OCI-LY7 (cell line): ENCODE measurements around the gene KIZ. TPM values are rescaled to one million over a fixed set of nuclear protein-coding genes. Genes with fewer than 3 reads are reported as not detected.

ENCODE experiments used
- BruUV-seq: library from RNA; stranded (reverse); fragments of 400-500 nt; replicated peaks from 2 replicates; lab custom pipeline; 2021; lab: Mats Ljungman, UMichigan
- CTCF ChIA-PET: fragments of 300-600 bp; sonication (Branson Sonifier 250); formaldehyde crosslinking; loops from one replicate; lab custom pipeline; 2022; ENCODE audit warnings: antibody characterized with exemption; ENCODE audit not compliant: unreplicated experiment; lab: Charles Lee
- POLR2A ChIA-PET: fragments of 300-600 bp; sonication (Branson Sonifier 250); formaldehyde crosslinking; loops from one replicate; lab custom pipeline; 2022; ENCODE audit warnings: antibody characterized with exemption; lab: Charles Lee
- DNase-seq: peaks from one replicate; pipeline ENCODE4 v3.0.0-alpha.2; 2015; ENCODE audit warnings: low spot score
- H2AFZ ChIP-seq: fragments of 200-600 bp; sonication (generic), shearing (Covaris generic); 2 replicates; pipeline ENCODE4 v1.6.1; 2014; ENCODE audit warnings: mild to moderate bottlenecking, antibody characterized with exemption, low read length, moderate library complexity
- H3K27ac ChIP-seq: fragments of 200-600 bp; sonication (generic); 2 replicates; pipeline ENCODE4 v1.5.1; 2014; ENCODE audit warnings: mixed run types, low read depth, mild to moderate bottlenecking, moderate library complexity, low read length, inconsistent platforms; ENCODE audit not compliant: poor library complexity, severe bottlenecking
- H3K36me3 ChIP-seq: fragments of 200-600 bp; sonication (generic); 2 replicates; pipeline ENCODE4 v1.6.1; 2014; ENCODE audit warnings: mild to moderate bottlenecking, antibody characterized with exemption, low read length, moderate library complexity, mixed read lengths; ENCODE audit not compliant: insufficient read depth
- H3K4me1 ChIP-seq: fragments of 200-600 bp; sonication (generic); 2 replicates; pipeline ENCODE4 v1.5.1; 2014; ENCODE audit warnings: mild to moderate bottlenecking, low read length; ENCODE audit not compliant: insufficient read depth, poor library complexity, severe bottlenecking
- H3K4me2 ChIP-seq: fragments of 200-600 bp; sonication (generic); 2 replicates; pipeline ENCODE4 v1.6.1; 2014; ENCODE audit warnings: mild to moderate bottlenecking, low read length
- H3K4me3 ChIP-seq: fragments of 200-600 bp; sonication (generic); 2 replicates; pipeline ENCODE4 v1.5.1; 2014; ENCODE audit warnings: mild to moderate bottlenecking, low read depth, low read length; ENCODE audit not compliant: poor library complexity, severe bottlenecking
- H3K79me2 ChIP-seq: fragments of 200-600 bp; sonication (generic); 2 replicates; pipeline ENCODE4 v1.6.1; 2016; ENCODE audit warnings: low read depth, mild to moderate bottlenecking, low read length, moderate library complexity, mixed read lengths; ENCODE audit not compliant: insufficient read depth
- H3K9me2 ChIP-seq: fragments of 200-600 bp; sonication (generic); 2 replicates; pipeline ENCODE4 v1.6.1; 2016; ENCODE audit warnings: mild to moderate bottlenecking, low read length, mixed read lengths; ENCODE audit not compliant: insufficient read depth
- H3K9me3 ChIP-seq: fragments of 200-600 bp; sonication (generic); 2 replicates; pipeline ENCODE4 v1.6.1; 2014; ENCODE audit warnings: mild to moderate bottlenecking, mixed run types, low read length, mixed read lengths
- H4K20me1 ChIP-seq: fragments of 200-600 bp; sonication (generic); 2 replicates; pipeline ENCODE4 v1.6.1; 2014; ENCODE audit warnings: mild to moderate bottlenecking, antibody characterized with exemption, low read length, moderate library complexity, mixed read lengths; ENCODE audit not compliant: insufficient read depth
- CTCF ChIP-seq: fragments of 200-600 bp; sonication (generic); conservative IDR thresholded peaks from 2 replicates; pipeline ENCODE4 v1.5.1; 2014; ENCODE audit warnings: mild to moderate bottlenecking, antibody characterized with exemption, low read length, moderate library complexity, mixed read lengths
- EZH2phosphoT487 ChIP-seq: fragments of 200-600 bp; sonication (generic); IDR thresholded peaks from 2 replicates; pipeline ENCODE4 v1.6.1; 2018; ENCODE audit warnings: low read depth, borderline replicate concordance, mild to moderate bottlenecking, mixed run types, antibody characterized with exemption, low read length, moderate library complexity, mixed read lengths
- intact Hi-C: fragments of 100-400 bp; cut with micrococcal nuclease; formaldehyde crosslinking; loops from one replicate; pipeline ENCODE4 v1.10.0; 2022; ENCODE audit not compliant: unreplicated experiment
- total RNA-seq, 2 experiments: library from RNA; depleted of rRNA in 1 of 2; stranded (reverse); fragments of >200 nt in 1 of 2; shearing (Covaris generic) in 1 of 2; gene quantifications; 2 replicates each; pipeline ENCODE4 v1.2.3, GENCODE V29; 2014 to 2022

The KIZ gene
- total RNA-seq, 2 experiments from 2014 or later, result 16.0 to 23.7 TPM

DNA sequence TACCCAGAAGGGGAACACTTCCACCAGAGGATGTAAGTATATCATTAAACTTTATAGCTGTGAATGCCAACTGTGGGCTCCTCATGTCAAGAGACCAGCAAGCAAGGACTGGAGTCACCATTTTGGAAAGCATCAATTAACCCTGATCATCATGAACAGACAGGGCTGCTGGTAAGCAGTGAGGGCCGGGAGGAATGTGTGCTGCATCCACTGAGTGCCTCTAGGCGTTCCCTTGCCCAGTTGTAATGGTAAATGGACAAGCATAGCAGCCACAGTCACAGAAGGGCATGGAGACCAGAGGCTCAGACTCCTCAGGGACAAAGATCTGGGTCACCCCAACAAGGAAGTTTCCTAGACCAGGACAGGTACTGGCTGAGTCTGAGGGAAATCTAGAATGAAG is 43.3 kb upstream of the KIZ start:
- Histone ChIP-seq H3K4me3 (no peak overlapping the region), H3K36me3 (no peaks in the 10 kb centered on the region), H4K20me1 (no peaks in the 10 kb centered on the region), H2AFZ (no peak overlapping the region), H3K4me1 (no peaks in the 10 kb centered on the region), H3K9me2 (no peaks in the 10 kb centered on the region), H3K4me2 (no peak overlapping the region), H3K79me2 (no peaks in the 10 kb centered on the region), H3K27ac (no peak overlapping the region), H3K9me3 (no peaks in the 10 kb centered on the region)
- TF ChIP-seq EZH2phosphoT487, result no peak
- TF ChIP-seq CTCF, result no peak
- no peak for DNase-seq
- POLR2A ChIA-PET, result no interaction called here
- BruUV-seq, result no TSS peak
- intact Hi-C loops, result no loop called here
- CTCF ChIA-PET, result interaction anchor here (0.6 kb wide), 1 partner anchor 1987 kb away, joined by 3 read pairs; no protein-coding TSS in a partner anchor

DNA sequence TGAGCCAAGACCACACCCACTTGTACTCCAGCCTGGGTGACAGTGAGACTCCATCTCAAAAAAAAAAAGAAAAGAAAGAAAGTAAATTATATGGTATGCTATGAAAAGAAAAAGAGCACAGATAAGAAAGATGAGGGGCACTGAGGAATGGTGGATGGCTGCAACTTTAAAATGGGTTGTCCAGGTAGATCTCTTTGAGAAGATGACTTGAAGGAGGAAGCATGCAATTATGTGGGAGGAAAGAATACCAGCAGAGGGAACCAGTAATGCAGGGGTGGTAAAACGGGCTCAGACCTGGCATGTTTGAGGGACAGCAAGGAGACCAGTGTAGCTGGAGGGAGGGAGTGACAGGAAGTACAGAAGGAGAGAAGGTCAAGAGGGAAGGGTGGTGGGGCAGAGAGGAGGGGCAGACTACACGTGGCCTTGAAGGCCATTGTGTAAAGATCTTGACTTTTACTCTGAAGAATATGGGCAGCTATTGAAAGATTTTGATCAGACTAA is 42.0 kb upstream of the KIZ start:
- TF ChIP-seq CTCF (no peak), EZH2phosphoT487 (no peak)
- Histone ChIP-seq H3K27ac (no peak overlapping the region), H3K4me3 (no peak overlapping the region), H3K79me2 (no peaks in the 10 kb centered on the region), H3K36me3 (no peaks in the 10 kb centered on the region), H3K9me2 (no peaks in the 10 kb centered on the region), H3K4me1 (peaks cover 4% of the 10 kb centered on the region), H4K20me1 (no peaks in the 10 kb centered on the region), H2AFZ (no peak overlapping the region), H3K9me3 (no peaks in the 10 kb centered on the region), H3K4me2 (no peak overlapping the region)
- CTCF ChIA-PET, result no interaction called here
- no TSS peak for BruUV-seq
- intact Hi-C loops, result no loop called here
- POLR2A ChIA-PET, result no interaction called here
- DNase-seq, result no peak

DNA sequence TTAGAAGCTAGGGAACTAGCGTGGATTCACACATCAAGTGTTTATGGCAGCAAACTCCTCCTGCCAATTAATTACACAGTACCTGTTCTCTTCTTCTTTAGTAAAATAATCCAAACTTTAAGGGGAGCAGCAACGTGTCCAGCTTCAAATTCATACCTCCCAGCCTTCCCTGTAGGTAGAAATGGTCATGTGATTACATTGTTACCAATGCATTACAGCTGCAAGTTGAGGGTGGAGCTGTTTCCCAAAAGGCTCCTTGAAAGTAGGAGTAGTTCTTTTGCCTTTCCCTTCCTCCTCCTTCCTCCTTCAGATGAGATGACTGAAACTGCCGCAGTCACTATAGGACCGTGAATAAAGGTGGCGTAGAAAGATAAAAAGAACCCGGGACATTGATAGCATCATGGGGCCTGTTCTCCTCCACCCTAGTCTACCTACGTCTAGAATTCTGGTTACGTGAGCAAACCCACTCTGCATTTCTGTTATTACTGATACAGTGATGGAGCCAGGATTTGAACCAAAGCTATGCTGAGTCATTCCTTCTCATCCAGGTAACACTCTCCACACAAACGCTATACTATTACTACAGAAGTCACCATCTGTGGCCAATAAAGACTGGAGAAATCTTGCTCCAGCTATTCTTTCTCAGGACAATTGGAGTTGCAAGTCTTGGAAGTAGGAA is 37.9 kb upstream of the KIZ start:
- H4K20me1 ChIP-seq, result no peaks in the 10 kb centered on the region
- no peak overlapping the region for H3K27ac ChIP-seq
- POLR2A ChIA-PET, result interaction anchor here (0.6 to 1.1 kb wide), 3 partner anchors 8 to 376 kb away, joined by 3 read pairs; partner anchors contain the start of gene RALGAPA2
- DNase-seq, result no peak
- no peak for TF ChIP-seq CTCF
- TF ChIP-seq EZH2phosphoT487, result no peak
- no peaks in the 10 kb centered on the region for H3K79me2 ChIP-seq
- no peaks in the 10 kb centered on the region for H3K9me2 ChIP-seq
- CTCF ChIA-PET, result no interaction called here
- H3K9me3 ChIP-seq, result no peaks in the 10 kb centered on the region
- BruUV-seq, result no TSS peak
- H2AFZ ChIP-seq, result peak overlapping the region; percentile 87; the same call in 1 of the 2 replicates
- peaks cover 28% of the 10 kb centered on the region for H3K4me1 ChIP-seq
- H3K4me2 ChIP-seq, result no peak overlapping the region
- H3K4me3 ChIP-seq, result no peak overlapping the region
- intact Hi-C loops, result no loop called here
- H3K36me3 ChIP-seq, result no peaks in the 10 kb centered on the region
